Endothelial cell of umbilical vein (primary cell): ENCODE results near the gene ACYP2. TPM values are rescaled to one million over a fixed set of nuclear protein-coding genes. Genes with fewer than 3 reads are reported as not detected.

Experiments
- BruUV-seq: library from RNA; stranded (reverse); fragments of 400-500 nt; replicated peaks from 2 replicates; lab custom pipeline; 2021; lab: Mats Ljungman, UMichigan
- CTCF ChIA-PET: fragments of 300-600, 350-600 bp; sonication (Branson Sonifier 250); formaldehyde crosslinking; loops from one replicate; lab custom pipeline; 2021; ENCODE audit warnings: antibody characterized with exemption, inconsistent platforms; lab: Charles Lee
- POLR2A ChIA-PET: fragments of 300-600, 350-600 bp; sonication (Branson Sonifier 250); formaldehyde crosslinking; loops from one replicate; lab custom pipeline; 2021; ENCODE audit warnings: antibody characterized with exemption, inconsistent platforms; lab: Charles Lee
- DNase-seq: peaks from one replicate; pipeline ENCODE4 v3.0.0-alpha.2; 2011; ENCODE audit warnings: low read depth, low spot score
- FAIRE-seq: peaks from 2 replicates; lab custom pipeline; 2011; peaks lifted over from hg19 to GRCh38; lab: Jason Lieb, UNC
- H2AFZ ChIP-seq: 2 replicates; pipeline ENCODE4 v1.6.0; 2012; ENCODE audit warnings: low read depth, low read length, control low read depth, inconsistent platforms
- H3K27ac ChIP-seq: 2 replicates; pipeline ENCODE4 v1.5.1; 2011; ENCODE audit warnings: low read depth, mild to moderate bottlenecking, control low read depth, low read length, moderate library complexity; ENCODE audit not compliant: insufficient read depth
- H3K27me3 ChIP-seq, 2 experiments: 2 replicates each; pipeline versions ENCODE4 v1.6.0 to v1.6.1; 2011; ENCODE audit warnings: low read length in 2 of 2, mixed read lengths in 1 of 2; ENCODE audit not compliant: control insufficient read depth in 2 of 2, insufficient read depth in 2 of 2
- H3K36me3 ChIP-seq, 2 experiments: 2 replicates in 1 of 2; 3 replicates in 1 of 2; pipeline ENCODE4 v1.5.1; 2011; ENCODE audit warnings: low read length in 2 of 2, mild to moderate bottlenecking in 1 of 2, moderate library complexity in 1 of 2; ENCODE audit not compliant: control insufficient read depth in 2 of 2, insufficient read depth in 2 of 2; ENCODE audit errors: extremely low read depth in 1 of 2
- H3K4me1 ChIP-seq: 3 replicates; pipeline ENCODE4 v1.5.1; 2011; ENCODE audit warnings: mild to moderate bottlenecking, low read length; ENCODE audit not compliant: control insufficient read depth, insufficient read depth; ENCODE audit errors: extremely low read depth
- H3K4me2 ChIP-seq: 2 replicates; pipeline ENCODE4 v1.6.1; 2011; ENCODE audit warnings: low read length, control low read depth, mixed read lengths; ENCODE audit not compliant: insufficient read depth
- H3K4me3 ChIP-seq, 3 experiments: fragments of 200-600 bp in 1 of 3; sonication (generic), shearing (Covaris generic) in 1 of 3; replicated peaks in 1 of 3; 2 replicates each; pipeline ENCODE4 v1.5.1; 2011 to 2016; ENCODE audit warnings: control low read depth in 3 of 3, low read length in 3 of 3, mild to moderate bottlenecking in 2 of 3, inconsistent platforms in 1 of 3, low read depth in 1 of 3, moderate library complexity in 1 of 3; ENCODE audit not compliant: insufficient read depth in 1 of 3
- H3K79me2 ChIP-seq: 2 replicates; pipeline ENCODE4 v1.6.0; 2012; ENCODE audit warnings: low read length, inconsistent platforms; ENCODE audit not compliant: control insufficient read depth, insufficient read depth
- H3K9ac ChIP-seq: replicated peaks from 2 replicates; pipeline ENCODE3; 2011; ENCODE audit warnings: low read length, control low read depth; ENCODE audit not compliant: insufficient read depth; ENCODE audit errors: extremely low read depth
- H3K9me1 ChIP-seq: replicated peaks from 3 replicates; pipeline ENCODE4 v1.6.0; 2011; ENCODE audit warnings: mild to moderate bottlenecking, low read length; ENCODE audit not compliant: control insufficient read depth, insufficient read depth; ENCODE audit errors: extremely low read depth
- H3K9me3 ChIP-seq: replicated peaks from 2 replicates; pipeline ENCODE4 v1.5.1; 2012; ENCODE audit warnings: low read length, inconsistent platforms; ENCODE audit not compliant: control insufficient read depth, insufficient read depth
- H4K20me1 ChIP-seq: replicated peaks from 2 replicates; pipeline ENCODE3; 2011; ENCODE audit warnings: mild to moderate bottlenecking, low read length; ENCODE audit not compliant: control insufficient read depth, insufficient read depth; ENCODE audit errors: extremely low read depth
- CTCF ChIP-seq, 2 donors: IDR thresholded peaks; 1 replicate in 1 of 2; 2 replicates in 1 of 2; pipeline ENCODE4 v1.5.1; 2011; ENCODE audit warnings: low read length in 2 of 2, mild to moderate bottlenecking in 2 of 2, moderate library complexity in 2 of 2, control low read depth in 1 of 2, inconsistent platforms in 1 of 2, low read depth in 1 of 2; ENCODE audit not compliant: insufficient read depth in 1 of 2; ENCODE audit errors: extremely low read depth in 1 of 2
- EZH2 ChIP-seq: IDR thresholded peaks from 2 replicates; pipeline ENCODE4 v1.6.1; 2012; ENCODE audit warnings: borderline replicate concordance, low read depth, mild to moderate bottlenecking, moderate library complexity, low read length, inconsistent platforms; ENCODE audit not compliant: severe bottlenecking
- FOS ChIP-seq: IDR thresholded peaks from 2 replicates; pipeline ENCODE4 v1.6.1; 2011; ENCODE audit warnings: mild to moderate bottlenecking, low read length, moderate library complexity, borderline replicate concordance; ENCODE audit not compliant: insufficient read depth
- GATA2 ChIP-seq: IDR thresholded peaks from 2 replicates; pipeline ENCODE4 v1.7.0; 2011; ENCODE audit warnings: low read depth, mild to moderate bottlenecking, moderate library complexity, mixed read lengths, low read length; ENCODE audit not compliant: insufficient read length, insufficient read depth
- JUN ChIP-seq: IDR thresholded peaks from 2 replicates; pipeline ENCODE4 v1.6.1; 2011; ENCODE audit warnings: borderline replicate concordance, low read depth; ENCODE audit not compliant: insufficient read length, insufficient read depth
- MAX ChIP-seq: IDR thresholded peaks from 2 replicates; pipeline ENCODE4 v1.6.1; 2011; ENCODE audit not compliant: insufficient read depth, insufficient read length
- MYC ChIP-seq: IDR thresholded peaks from one replicate; pipeline ENCODE4 v1.6.1; 2011; ENCODE audit warnings: mild to moderate bottlenecking, low read depth, low read length
- POLR2A ChIP-seq: IDR thresholded peaks from 2 replicates; pipeline ENCODE4 v1.6.1; 2012; ENCODE audit warnings: low read depth, mild to moderate bottlenecking, control low read depth, low read length
- POLR2AphosphoS5 ChIP-seq: IDR thresholded peaks from 2 replicates; pipeline ENCODE4 v1.6.1; 2012; ENCODE audit warnings: low read depth, mild to moderate bottlenecking, control low read depth, low read length, moderate library complexity; ENCODE audit not compliant: insufficient read depth
- dilution Hi-C: fragments of 300-500 bp; cut with MboI; formaldehyde crosslinking; loops from one replicate; pipeline ENCODE4 v1.15.0; 2019; ENCODE audit warnings: low sequenced_read_pairs; ENCODE audit not compliant: extremely low pct_ligation_motif_present
- intact Hi-C: fragments of 100-400 bp; cut with micrococcal nuclease; formaldehyde crosslinking; loops from one replicate; pipeline ENCODE4 v1.10.0; 2022
- polyA plus RNA-seq, 4 experiments: library from polyadenylated mRNA; depleted of rRNA in 3 of 4; stranded (reverse) in 3 of 4; unstranded in 1 of 4; fragments of >200 nt; gene quantifications; 2 replicates each; pipeline versions ENCODE4 v1.2.1 to v1.2.3, GENCODE V29; 2011 to 2012; ENCODE audit warnings: missing spikeins in 1 of 4
- total RNA-seq: library from RNA; stranded (reverse); gene quantifications from 2 replicates; pipeline ENCODE4 v1.2.3, GENCODE V29; 2021

The ACYP2 gene
- total and polyA plus RNA-seq, 2 donors (not counting 3 experiments of a cell fraction or from before 2014, with no cell fraction given) = 3.9 to 7.9 TPM

DNA sequence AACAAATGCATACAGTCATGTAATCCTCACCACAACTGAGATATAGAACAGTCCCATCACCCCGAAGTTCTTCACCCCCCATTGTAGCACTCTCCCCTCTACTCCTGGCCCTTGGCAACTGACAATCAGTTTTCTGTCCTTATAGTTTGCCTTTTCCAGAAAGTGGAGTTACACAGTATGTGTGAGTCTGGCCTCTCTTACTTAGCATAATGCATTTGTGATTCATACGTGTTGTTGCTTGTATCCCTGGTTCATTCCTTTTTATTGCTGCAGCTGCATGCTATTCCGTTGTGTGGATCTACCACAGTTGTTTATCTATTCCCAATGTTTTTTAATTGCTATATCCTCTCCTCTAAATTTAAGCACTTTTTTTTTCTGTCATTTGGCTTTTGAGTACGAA is 17.6 kb downstream of the ACYP2 start:
- Histone ChIP-seq H3K4me2 (no peak overlapping the region), H3K79me2 (no peaks in the 10 kb centered on the region), H4K20me1 (no peaks in the 10 kb centered on the region), H3K36me3 (no peaks in the 10 kb centered on the region), H3K27ac (no peak overlapping the region), H3K4me3 (no peak overlapping the region), H2AFZ (no peak overlapping the region), H3K27me3 (no peaks in the 10 kb centered on the region), H3K4me1 (no peaks in the 10 kb centered on the region), H3K9ac (no peak overlapping the region), H3K9me1 (no peaks in the 10 kb centered on the region), H3K9me3 (no peaks in the 10 kb centered on the region)
- no peak for TF ChIP-seq GATA2
- no peak for TF ChIP-seq EZH2
- TF ChIP-seq MYC = no peak
- TF ChIP-seq POLR2A = no peak
- TF ChIP-seq CTCF (IDR thresholded peaks at IDR 0.05; ENCODE audit: extremely low read depth in 1 of 2, insufficient read depth in 1 of 2, low read depth in 1 of 2, low read length in 2 of 2) = no peak
- TF ChIP-seq FOS = no peak
- TF ChIP-seq JUN = no peak
- no peak for TF ChIP-seq POLR2AphosphoS5
- TF ChIP-seq MAX = no peak
- intact Hi-C loops = no loop called here
- dilution Hi-C loops = no loop called here
- ChIA-PET POLR2A (interaction anchor here (0.7 kb wide), 1 partner anchor 210 kb away, joined by 3 read pairs; no protein-coding TSS in a partner anchor), CTCF (no interaction called here)
- no peak for DNase-seq
- BruUV-seq = no TSS peak
- FAIRE-seq = no peak
